ENCODE results near the gene IQGAP1. TPM values are rescaled to one million over a fixed set of nuclear protein-coding genes. Genes with fewer than 3 reads are reported as not detected.
"Not testable (repeated sequence)": the region's sequence is repeated elsewhere in the genome, so short reads cannot be mapped to it uniquely, and the experiment has no call there.

The IQGAP1 gene
- polyA plus RNA-seq, 1 donor, result 198 TPM

DNA sequence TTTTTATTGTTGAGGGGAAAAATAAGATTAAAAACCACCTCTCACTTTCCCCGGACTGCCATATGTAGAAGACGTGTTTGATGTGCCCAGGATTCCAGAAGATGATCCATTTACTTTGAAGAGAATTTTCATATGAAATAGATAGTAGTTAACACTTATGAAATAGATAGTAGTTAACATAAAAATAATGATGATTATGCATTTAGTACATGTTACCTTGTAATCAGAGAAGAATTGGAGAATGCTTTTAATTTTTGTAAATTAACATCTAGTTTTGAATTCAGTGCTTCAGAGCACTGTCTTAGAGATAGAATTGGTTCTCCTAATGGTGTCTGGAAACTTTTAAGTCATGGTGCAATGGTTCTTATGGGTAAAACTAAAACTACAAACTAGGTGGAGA lies 95.6 kb downstream of the IQGAP1 start:
- no peak for DNase-seq

- DNase-seq, result no peak
Measured at GRCh38 chr15:90487186-90487585, 99.1 kb downstream of the IQGAP1 start.

- no peak for DNase-seq
Measured at GRCh38 chr15:90489514-90489913, 101.5 kb downstream of the IQGAP1 start.

GRCh38 chr15:90489944-90490343 lies 101.9 kb downstream of the IQGAP1 start:
- DNase-seq, result no peak

GRCh38 chr15:90493647-90494046 lies 105.6 kb downstream of the IQGAP1 start:
- DNase-seq, result no peak

DNA sequence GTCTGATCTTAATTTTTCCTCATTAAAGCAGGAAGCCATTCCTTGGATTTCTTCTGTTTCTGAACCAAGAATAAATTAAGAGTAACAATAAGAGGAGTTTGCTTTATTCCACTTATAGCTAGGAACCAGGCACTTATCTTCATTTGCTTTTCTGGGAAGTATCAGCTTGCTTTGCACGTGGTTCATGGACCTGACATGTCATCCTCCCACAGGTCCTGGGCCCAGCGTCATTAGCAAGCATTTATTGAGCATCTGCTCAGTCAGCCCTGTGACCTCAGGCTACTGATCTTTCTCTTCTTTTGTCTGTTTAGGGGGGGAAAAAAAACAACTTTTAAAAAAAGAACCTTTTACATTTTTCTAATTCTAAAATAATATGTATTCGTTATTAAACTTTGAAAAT lies 107.0 kb downstream of the IQGAP1 start:
- DNase-seq, result no peak

- no peak for DNase-seq
Measured at GRCh38 chr15:90496791-90497190, 108.7 kb downstream of the IQGAP1 start.

DNA sequence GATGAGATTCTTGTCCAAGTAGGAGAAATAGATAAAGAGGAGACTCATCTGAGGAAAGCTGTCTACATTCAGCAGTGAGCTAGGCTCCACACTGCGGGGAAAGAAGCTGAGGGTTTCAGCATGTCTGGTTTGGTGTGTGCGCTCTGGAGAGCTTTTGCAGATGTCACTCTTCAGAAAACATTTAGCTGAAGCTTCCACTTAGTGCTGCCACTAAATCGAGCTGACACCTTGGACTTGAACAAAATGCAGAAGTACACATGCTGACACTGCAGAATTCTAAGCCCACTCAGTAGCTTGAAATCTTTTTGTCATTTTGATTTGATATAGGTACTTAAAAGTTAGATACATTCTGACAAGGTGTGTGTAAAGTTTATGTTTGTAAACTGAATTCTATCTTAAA lies 109.3 kb downstream of the IQGAP1 start:
- DNase-seq, result no peak

DNA sequence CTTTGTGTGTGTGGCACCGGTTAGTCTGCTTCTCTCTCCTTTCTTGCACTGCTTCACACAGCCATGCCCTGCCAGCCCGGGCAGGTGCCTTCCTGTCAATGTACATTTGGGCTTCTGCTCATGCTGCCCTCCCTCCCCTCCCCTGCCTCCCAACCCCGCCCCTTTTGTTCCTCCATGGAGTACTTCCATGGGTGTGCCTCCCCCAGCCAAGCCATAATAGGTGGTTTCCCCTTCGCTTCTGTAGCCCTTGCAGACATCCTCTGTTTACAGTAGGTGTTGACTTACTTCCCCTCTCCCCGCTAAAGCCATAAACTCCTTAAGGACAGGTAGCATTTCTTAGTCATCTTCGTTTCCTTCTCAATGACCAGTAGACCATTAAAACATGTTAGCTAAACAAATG lies 109.9 kb downstream of the IQGAP1 start:
- no peak for DNase-seq

DNA sequence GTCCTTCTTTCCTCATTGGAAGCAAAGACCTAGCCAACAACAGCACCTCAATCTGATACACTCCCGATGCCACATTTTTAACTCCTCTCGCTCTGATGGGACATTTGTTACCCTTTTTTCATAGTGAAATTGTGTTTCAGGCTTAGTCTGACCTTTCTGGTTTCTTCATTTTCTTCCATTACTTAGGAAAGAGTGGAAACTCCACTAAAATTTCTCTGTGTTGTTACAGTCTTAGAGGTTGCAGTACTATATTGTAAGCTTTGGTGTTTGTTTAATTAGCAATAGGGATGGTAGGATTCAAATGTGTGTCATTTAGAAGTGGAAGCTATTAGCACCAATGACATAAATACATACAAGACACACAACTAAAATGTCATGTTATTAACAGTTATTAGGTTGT lies 112.1 kb downstream of the IQGAP1 start:
- no peak for DNase-seq

GRCh38 chr15:90501898-90502297 lies 113.9 kb downstream of the IQGAP1 start:
- DNase-seq, result no peak

GRCh38 chr15:90510781-90511180 lies 122.7 kb downstream of the IQGAP1 start:
- not testable (repeated sequence) for DNase-seq

DNA sequence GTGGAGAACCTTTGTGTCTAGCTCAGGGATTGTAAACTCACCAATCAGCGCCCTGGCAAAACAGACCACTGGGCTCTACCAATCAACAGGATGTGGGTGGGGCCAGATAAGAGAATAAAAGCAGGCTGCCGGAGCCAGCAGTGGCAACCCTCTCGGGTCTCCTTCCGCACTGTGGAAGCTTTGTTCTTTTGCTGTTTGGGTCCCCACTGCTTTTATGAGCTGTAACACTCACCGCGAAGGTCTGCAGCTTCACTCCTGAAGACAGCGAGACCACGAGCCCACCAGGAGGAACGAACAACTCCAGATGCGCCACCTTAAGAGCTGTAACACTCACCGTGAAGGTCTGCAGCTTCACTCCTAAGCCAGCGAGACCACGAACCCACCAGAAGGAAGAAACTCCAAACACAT lies 123.2 kb downstream of the IQGAP1 start:
- not testable (repeated sequence) for DNase-seq

DNA sequence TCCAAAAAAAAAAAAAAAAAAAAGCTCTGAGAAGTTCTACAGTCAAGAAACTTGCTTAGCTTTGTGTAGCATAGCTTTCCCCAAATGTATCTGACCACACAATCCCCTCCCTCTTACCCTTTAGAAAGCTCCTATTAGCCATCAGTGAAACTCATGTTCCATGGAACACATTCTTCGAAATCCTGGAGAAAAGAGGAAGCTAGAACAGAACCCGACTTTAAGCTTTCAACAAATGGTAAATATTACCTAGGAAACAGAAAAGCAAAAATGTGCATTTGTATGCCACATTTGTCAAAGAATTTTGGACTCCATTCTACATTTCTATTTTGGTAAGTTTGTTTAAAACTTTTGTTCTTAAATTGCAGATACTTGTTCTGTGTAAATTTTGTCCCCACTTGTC lies 124.2 kb downstream of the IQGAP1 start:
- DNase-seq, result no peak

- no peak for DNase-seq
Measured at GRCh38 chr15:90512981-90513380, 124.9 kb downstream of the IQGAP1 start.

GRCh38 chr15:90513448-90513847 lies 125.4 kb downstream of the IQGAP1 start:
- DNase-seq, result no peak

DNA sequence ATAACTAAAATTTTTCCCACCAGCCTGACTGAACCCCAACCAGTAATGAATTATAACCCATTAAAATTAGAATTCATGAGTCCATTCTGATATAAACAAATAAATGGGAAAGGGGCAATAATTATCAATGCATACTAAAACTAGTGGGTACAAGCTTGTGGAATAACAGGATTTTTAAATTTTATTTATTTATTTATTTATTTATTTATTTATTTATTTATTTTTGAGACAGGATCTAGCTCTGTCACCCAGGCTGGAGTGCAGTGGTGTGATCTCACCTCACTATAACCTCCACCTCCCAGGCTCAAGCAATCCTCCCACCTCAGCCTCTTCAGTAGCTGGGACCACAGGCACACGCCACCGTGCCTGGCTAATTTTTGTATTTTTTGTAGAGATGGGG lies 125.9 kb downstream of the IQGAP1 start:
- DNase-seq, result not testable (repeated sequence)

- DNase-seq, result no peak
Measured at GRCh38 chr15:90519688-90520087, 131.6 kb downstream of the IQGAP1 start.

- DNase-seq, result no peak
Measured at GRCh38 chr15:90520365-90520764, 132.3 kb downstream of the IQGAP1 start.

DNA sequence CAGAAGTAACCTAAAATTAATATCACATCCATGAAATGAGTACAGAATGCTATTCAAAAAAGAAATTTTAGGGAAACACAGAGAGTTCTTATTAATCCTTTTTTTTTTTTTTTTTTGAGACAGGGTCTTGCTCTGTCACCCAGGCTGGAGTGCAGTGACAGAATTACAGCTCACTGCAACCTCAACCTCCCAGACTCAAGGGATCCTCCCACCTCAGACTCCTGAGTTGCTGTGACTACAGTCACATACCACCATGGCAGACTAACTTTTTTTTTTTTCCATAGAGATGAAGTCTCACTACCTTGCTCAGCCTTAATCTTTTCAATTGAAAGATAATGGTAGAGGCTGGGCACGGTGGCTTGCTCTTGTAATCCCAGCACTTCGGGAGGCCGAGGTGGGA lies 135.3 kb downstream of the IQGAP1 start:
- DNase-seq, result no peak

DNA sequence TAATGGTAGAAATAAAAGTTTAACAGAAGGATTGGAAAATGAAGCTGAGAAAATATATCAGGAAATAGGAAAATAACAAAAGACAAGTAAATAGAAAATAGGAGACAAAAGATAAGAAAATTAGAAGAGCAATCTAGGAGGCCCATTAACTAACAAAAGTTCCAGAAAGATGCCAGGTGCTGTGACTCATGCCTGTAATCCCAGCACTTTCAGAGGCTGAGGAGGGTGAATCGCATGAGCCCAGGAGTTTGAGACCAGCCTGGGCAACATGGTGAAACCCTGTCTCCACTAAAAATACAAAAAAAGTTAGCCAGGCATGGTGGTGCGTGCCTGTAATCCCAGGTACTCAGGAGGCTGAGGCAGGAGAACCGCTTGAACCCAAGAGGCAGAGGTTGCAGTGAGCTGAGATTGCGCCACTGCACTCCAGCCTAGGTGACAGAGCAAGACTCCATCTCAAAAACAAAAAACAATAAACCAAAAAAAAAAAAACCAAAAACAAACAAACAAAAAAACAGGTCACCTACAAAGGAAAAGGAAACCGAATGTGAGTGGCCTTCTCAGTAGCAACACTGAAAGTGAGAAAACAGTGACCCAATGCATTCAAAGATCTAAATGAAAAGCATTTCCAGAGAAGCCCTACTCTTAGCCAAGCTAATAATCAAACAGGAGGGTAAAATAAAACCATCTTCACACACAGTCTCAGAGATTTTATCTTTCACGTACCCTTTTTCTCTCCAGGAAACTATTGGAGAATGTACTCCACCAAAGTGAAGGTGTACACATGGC lies 136.2 kb downstream of the IQGAP1 start:
- not testable (repeated sequence) for DNase-seq

DNA sequence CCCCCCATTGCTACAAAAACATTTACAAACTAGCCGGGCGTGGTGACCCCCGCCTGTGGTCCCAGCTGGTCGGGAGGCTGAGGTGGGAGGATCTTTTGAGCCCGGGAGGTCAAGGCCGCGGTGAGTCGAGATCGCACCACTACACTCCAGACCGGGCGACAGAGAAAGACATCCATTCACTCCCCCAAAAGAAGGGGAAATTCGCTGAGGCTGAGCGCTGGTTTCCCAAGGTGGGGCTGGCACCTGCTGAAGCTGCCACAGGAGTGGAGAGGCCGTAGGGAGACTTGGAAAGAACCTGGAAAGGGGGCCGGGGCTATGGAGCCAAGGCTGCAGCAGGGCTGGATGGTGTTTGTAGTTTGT lies 140.9 kb downstream of the IQGAP1 start:
- DNase-seq, result no peak

DNA sequence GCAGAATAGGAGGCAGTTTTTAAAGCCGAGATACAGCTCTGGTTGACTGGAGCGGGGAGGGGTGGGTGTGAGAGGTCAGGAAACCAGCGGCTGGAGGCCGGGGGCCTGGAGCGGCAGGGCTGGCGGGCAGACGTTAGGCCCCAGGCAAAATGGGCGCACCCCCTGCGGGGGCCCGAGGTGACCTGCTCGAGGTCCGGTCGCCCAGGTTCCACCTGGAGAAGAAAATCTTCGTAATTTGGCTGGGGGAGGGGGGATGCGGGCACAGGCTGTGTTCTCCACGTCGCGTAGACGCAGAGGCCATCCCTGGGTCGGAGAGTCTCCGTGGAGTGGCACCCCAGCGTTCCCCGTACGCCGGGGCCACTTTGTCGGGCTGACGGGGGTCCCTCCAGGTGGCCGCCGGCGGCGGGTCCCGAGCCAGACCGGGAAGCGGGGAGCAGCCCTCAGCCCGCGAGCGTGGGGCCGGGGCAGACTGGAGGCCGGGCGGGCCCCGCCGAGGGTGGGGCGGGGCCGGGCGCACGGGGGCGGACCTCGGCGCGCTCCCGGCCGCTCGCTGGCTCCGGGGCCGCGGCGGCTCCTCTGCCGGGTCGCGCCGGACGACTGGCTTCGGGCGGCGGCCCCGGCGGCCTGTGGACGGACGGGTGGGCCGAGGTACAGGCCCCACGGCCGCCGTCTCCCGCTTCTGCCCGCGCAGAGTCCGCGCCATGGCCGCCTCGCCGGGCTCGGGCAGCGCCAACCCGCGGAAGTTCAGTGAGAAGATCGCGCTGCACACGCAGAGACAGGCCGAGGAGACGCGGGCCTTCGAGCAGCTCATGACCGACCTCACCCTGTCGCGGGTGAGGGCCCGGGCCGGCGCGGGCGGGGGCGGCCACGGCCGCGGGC lies 141.6 kb downstream of the IQGAP1 start, which contains the start of gene CRTC3:
Gene CRTC3, plus strand, starts transcription at position 553 of the 879 bp plus-strand sequence. Its CDS starts 149 bp downstream, at position 702.
- DNase-seq, result no peak
